H9 (cell line): ENCODE results near the gene FPGS. TPM values are rescaled to one million over a fixed set of nuclear protein-coding genes. Genes with fewer than 3 reads are reported as not detected.

Experiments
- DNase-seq: peaks from one replicate; pipeline ENCODE4 v3.0.0-alpha.2; 2017
- H2AFZ ChIP-seq: one replicate; pipeline ENCODE4 v1.6.1; 2013; ENCODE audit warnings: mild to moderate bottlenecking, low read length, control low read depth, moderate library complexity
- H2AK5ac ChIP-seq: 2 replicates; pipeline ENCODE4 v1.6.1; 2013; ENCODE audit warnings: low read length, control low read depth, mixed read lengths; ENCODE audit not compliant: insufficient read length
- H2BK120ac ChIP-seq: one replicate; pipeline ENCODE4 v1.6.1; 2013; ENCODE audit warnings: low read depth, mild to moderate bottlenecking, low read length, control low read depth, inconsistent platforms; ENCODE audit not compliant: poor library complexity, severe bottlenecking
- H2BK12ac ChIP-seq: 2 replicates; pipeline ENCODE4 v1.6.1; 2013; ENCODE audit warnings: low read length, control low read depth, mixed read lengths, low read depth; ENCODE audit not compliant: insufficient read length
- H2BK15ac ChIP-seq: 2 replicates; pipeline ENCODE4 v1.6.1; 2013; ENCODE audit warnings: low read depth, low read length, control low read depth
- H2BK20ac ChIP-seq: one replicate; pipeline ENCODE4 v1.6.1; 2013; ENCODE audit warnings: low read depth, mild to moderate bottlenecking, low read length, control low read depth, inconsistent platforms; ENCODE audit not compliant: poor library complexity, severe bottlenecking
- H2BK5ac ChIP-seq: 2 replicates; pipeline ENCODE4 v1.6.1; 2013; ENCODE audit warnings: low read length, control low read depth, mixed read lengths; ENCODE audit not compliant: insufficient read length
- H3K14ac ChIP-seq: 2 replicates; pipeline ENCODE4 v1.6.1; 2013; ENCODE audit warnings: low read length, control low read depth; ENCODE audit not compliant: insufficient read depth
- H3K18ac ChIP-seq: 2 replicates; pipeline ENCODE4 v1.6.1; 2013; ENCODE audit warnings: low read depth, mild to moderate bottlenecking, mixed read lengths, low read length, control low read depth; ENCODE audit not compliant: insufficient read length
- H3K23ac ChIP-seq: 2 replicates; pipeline ENCODE4 v1.6.1; 2013; ENCODE audit warnings: low read length, control low read depth, mixed read lengths, low read depth; ENCODE audit not compliant: insufficient read length
- H3K23me2 ChIP-seq: 2 replicates; pipeline ENCODE4 v1.6.1; 2013; ENCODE audit warnings: low read depth, mild to moderate bottlenecking, mixed read lengths, low read length, control low read depth; ENCODE audit not compliant: insufficient read length, poor library complexity, severe bottlenecking
- H3K27ac ChIP-seq: 2 replicates; pipeline ENCODE4 v1.5.1; 2013; ENCODE audit warnings: low read length, control low read depth, mixed read lengths, low read depth; ENCODE audit not compliant: insufficient read length
- H3K27me3 ChIP-seq: 2 replicates; pipeline ENCODE4 v1.6.1; 2013; ENCODE audit warnings: low read length, control low read depth, inconsistent platforms; ENCODE audit not compliant: insufficient read depth
- H3K4ac ChIP-seq: 2 replicates; pipeline ENCODE4 v1.6.1; 2013; ENCODE audit warnings: low read depth, mild to moderate bottlenecking, control low read depth, inconsistent platforms, low read length, moderate library complexity
- H3K4me1 ChIP-seq: 2 replicates; pipeline ENCODE4 v1.6.1; 2013; ENCODE audit warnings: low read length, control low read depth, inconsistent platforms; ENCODE audit not compliant: insufficient read depth
- H3K4me2 ChIP-seq: 2 replicates; pipeline ENCODE4 v1.6.1; 2013; ENCODE audit warnings: low read length, control low read depth, mixed read lengths; ENCODE audit not compliant: insufficient read length, insufficient read depth
- H3K56ac ChIP-seq: 2 replicates; pipeline ENCODE4 v1.6.1; 2013; ENCODE audit warnings: low read depth, mild to moderate bottlenecking, mixed read lengths, low read length, control low read depth; ENCODE audit not compliant: insufficient read length
- H3K79me1 ChIP-seq: 2 replicates; pipeline ENCODE4 v1.6.1; 2013; ENCODE audit warnings: low read depth, mild to moderate bottlenecking, moderate library complexity, low read length, control low read depth, inconsistent platforms; ENCODE audit not compliant: insufficient read depth, poor library complexity, severe bottlenecking
- H3K79me2 ChIP-seq: 2 replicates; pipeline ENCODE4 v1.6.1; 2013; ENCODE audit warnings: low read length, control low read depth, inconsistent platforms; ENCODE audit not compliant: insufficient read depth
- H3K9ac ChIP-seq: 2 replicates; pipeline ENCODE4 v1.6.1; 2013; ENCODE audit warnings: low read length, control low read depth, mixed read lengths; ENCODE audit not compliant: insufficient read length; ENCODE audit errors: extremely low read depth
- H3K9me3 ChIP-seq: one replicate; pipeline ENCODE4 v1.6.1; 2013; ENCODE audit warnings: low read depth, low read length, inconsistent platforms; ENCODE audit not compliant: control insufficient read depth
- H3T11ph ChIP-seq: one replicate; pipeline ENCODE4 v1.6.1; 2013; ENCODE audit warnings: mild to moderate bottlenecking, low read length, control low read depth, inconsistent platforms
- H4K20me1 ChIP-seq: one replicate; pipeline ENCODE4 v1.6.1; 2013; ENCODE audit not compliant: control insufficient read depth, insufficient read length, insufficient read depth
- H4K5ac ChIP-seq: 2 replicates; pipeline ENCODE4 v1.6.1; 2013; ENCODE audit warnings: low read depth, mild to moderate bottlenecking, mixed read lengths, low read length, control low read depth; ENCODE audit not compliant: insufficient read length
- H4K8ac ChIP-seq: replicated peaks from 2 replicates; pipeline ENCODE4 v1.6.1; 2013; ENCODE audit warnings: low read length, control low read depth, mixed read lengths, low read depth; ENCODE audit not compliant: insufficient read length
- H4K91ac ChIP-seq: 2 replicates; pipeline ENCODE4 v1.6.1; 2013; ENCODE audit warnings: low read depth, mild to moderate bottlenecking, moderate library complexity, mixed read lengths, low read length, control low read depth; ENCODE audit not compliant: insufficient read length
- H3K27ac Mint-ChIP-seq, 3 experiments: 2 replicates in 2 of 3; 3 replicates in 1 of 3; pipeline ENCODE4 v1.8.0; 2020 to 2021; ENCODE audit warnings: mixed read lengths in 3 of 3, mild to moderate bottlenecking in 1 of 3, moderate library complexity in 1 of 3
- H3K27me3 Mint-ChIP-seq: 2 replicates; pipeline ENCODE4 v1.8.0; 2021; ENCODE audit warnings: low read depth, mild to moderate bottlenecking, moderate library complexity, mixed read lengths
- H3K36me3 Mint-ChIP-seq, 3 experiments: 2 replicates in 2 of 3; 3 replicates in 1 of 3; pipeline ENCODE4 v1.8.0; 2020 to 2021; ENCODE audit warnings: low read depth in 3 of 3, mixed read lengths in 3 of 3; ENCODE audit not compliant: insufficient read depth in 1 of 3
- H3K4me1 Mint-ChIP-seq, 2 experiments: 2 replicates each; pipeline ENCODE4 v1.8.0; 2020; ENCODE audit warnings: mixed read lengths in 2 of 2
- H3K4me3 Mint-ChIP-seq, 2 experiments: 2 replicates in 1 of 2; 3 replicates in 1 of 2; pipeline ENCODE4 v1.8.0; 2020 to 2021; ENCODE audit warnings: mild to moderate bottlenecking in 2 of 2, mixed read lengths in 2 of 2, moderate library complexity in 1 of 2
- H3K9me3 Mint-ChIP-seq, 2 experiments: 2 replicates in 1 of 2; 3 replicates in 1 of 2; pipeline ENCODE4 v1.8.0; 2020; ENCODE audit warnings: mild to moderate bottlenecking in 2 of 2, mixed read lengths in 2 of 2, moderate library complexity in 1 of 2
- WGBS: extraction: QIAGEN DNeasy Blood & Tissue Kit; methylation state at CpG from one replicate; pipeline ENCODE4 v1.1.7; 2013; ENCODE audit warnings: missing lambda C conversion rate, low lambda C conversion rate, mixed read lengths; ENCODE audit not compliant: insufficient read length; ENCODE audit errors: extremely low coverage; 5-methylcytosine and 5-hydroxymethylcytosine counted together
- total RNA-seq: library from RNA; stranded (reverse); gene quantifications from 2 replicates; pipeline ENCODE4 v1.2.1, GENCODE V29; 2021
- TF ChIP-seq, protein P1 (sequence below): fragments of 200-600 bp; sonication (generic); conservative IDR thresholded peaks from 3 replicates; pipeline ENCODE4 v1.8.0; 2021; ENCODE audit warnings: antibody characterized with exemption, mild to moderate bottlenecking

FPGS gene
- total RNA-seq, 1 experiment from 2014 or later = 68.4 TPM

DNA sequence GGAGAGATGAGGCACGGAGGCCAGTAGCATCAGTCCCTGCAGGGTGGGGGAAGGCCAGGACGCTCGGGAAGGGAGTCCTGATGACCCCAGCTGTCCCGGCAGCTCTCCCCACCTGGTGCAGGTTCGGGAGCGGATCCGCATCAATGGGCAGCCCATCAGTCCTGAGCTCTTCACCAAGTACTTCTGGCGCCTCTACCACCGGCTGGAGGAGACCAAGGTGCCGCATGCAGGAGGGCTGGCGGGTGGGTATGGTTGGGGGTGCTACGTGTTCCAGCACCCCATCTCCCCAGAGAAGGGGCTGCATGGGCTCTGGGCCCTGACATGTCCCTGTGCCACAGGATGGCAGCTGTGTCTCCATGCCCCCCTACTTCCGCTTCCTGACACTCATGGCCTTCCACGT lies 4.2 kb downstream of the FPGS start:
- TF ChIP-seq, protein P1, sequence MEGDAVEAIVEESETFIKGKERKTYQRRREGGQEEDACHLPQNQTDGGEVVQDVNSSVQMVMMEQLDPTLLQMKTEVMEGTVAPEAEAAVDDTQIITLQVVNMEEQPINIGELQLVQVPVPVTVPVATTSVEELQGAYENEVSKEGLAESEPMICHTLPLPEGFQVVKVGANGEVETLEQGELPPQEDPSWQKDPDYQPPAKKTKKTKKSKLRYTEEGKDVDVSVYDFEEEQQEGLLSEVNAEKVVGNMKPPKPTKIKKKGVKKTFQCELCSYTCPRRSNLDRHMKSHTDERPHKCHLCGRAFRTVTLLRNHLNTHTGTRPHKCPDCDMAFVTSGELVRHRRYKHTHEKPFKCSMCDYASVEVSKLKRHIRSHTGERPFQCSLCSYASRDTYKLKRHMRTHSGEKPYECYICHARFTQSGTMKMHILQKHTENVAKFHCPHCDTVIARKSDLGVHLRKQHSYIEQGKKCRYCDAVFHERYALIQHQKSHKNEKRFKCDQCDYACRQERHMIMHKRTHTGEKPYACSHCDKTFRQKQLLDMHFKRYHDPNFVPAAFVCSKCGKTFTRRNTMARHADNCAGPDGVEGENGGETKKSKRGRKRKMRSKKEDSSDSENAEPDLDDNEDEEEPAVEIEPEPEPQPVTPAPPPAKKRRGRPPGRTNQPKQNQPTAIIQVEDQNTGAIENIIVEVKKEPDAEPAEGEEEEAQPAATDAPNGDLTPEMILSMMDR = no peak
- Histone ChIP-seq H3K23ac (no peak overlapping the region), H4K5ac (no peak overlapping the region), H3K79me2 (peaks cover 5% of the 10 kb centered on the region; the same call in 1 of the 2 replicates), H2BK15ac (no peak overlapping the region), H3K14ac (no peak overlapping the region), H2AFZ (no peak overlapping the region), H3K9me3 (no peaks in the 10 kb centered on the region), H3K56ac (no peak overlapping the region), H4K8ac (no peak overlapping the region), H2BK20ac (no peak overlapping the region), H3K9ac (no peak overlapping the region), H3T11ph (no peak overlapping the region), H4K91ac (no peak overlapping the region), H2BK12ac (no peak overlapping the region), H2BK5ac (no peak overlapping the region), H3K4me2 (no peak overlapping the region), H3K4ac (no peak overlapping the region), H3K27ac (no peak overlapping the region), H3K18ac (no peak overlapping the region), H3K27me3 (no peaks in the 10 kb centered on the region), H3K79me1 (peaks cover 3% of the 10 kb centered on the region), H3K4me1 (peaks cover 3% of the 10 kb centered on the region; the same call in 1 of the 2 replicates), H2BK120ac (no peak overlapping the region), H4K20me1 (no peaks in the 10 kb centered on the region), H2AK5ac (no peak overlapping the region), H3K23me2 (peaks cover 6% of the 10 kb centered on the region)
- whole genome bisulfite sequencing = no CpG with 5 or more reads among the region's 14 CpGs
- Mint-ChIP-seq H3K9me3 (no peaks in the 10 kb centered on the region), H3K36me3 (peaks cover 17 to 36% (median 35%) of the 10 kb centered on the region in 3 experiments), H3K4me3 (no peak overlapping the region), H3K27me3 (no peaks in the 10 kb centered on the region), H3K27ac (no peak overlapping the region), H3K4me1 (peaks cover 8 to 15% of the 10 kb centered on the region in 2 experiments)
- no peak for DNase-seq
